Neural progenitor cell (in vitro differentiated cells): ENCODE data around the gene PAPPA2. TPM values are rescaled to one million over a fixed set of nuclear protein-coding genes. Genes with fewer than 3 reads are reported as not detected.

Experiments used
- DNase-seq: peaks from one replicate; pipeline ENCODE4 v3.0.0-alpha.2; 2016; ENCODE audit warnings: low spot score
- H2AFZ ChIP-seq: fragments of 200-600 bp; sonication (generic); replicated peaks from 2 replicates; pipeline ENCODE4 v1.6.1; 2016; ENCODE audit warnings: antibody characterized with exemption
- H3F3A ChIP-seq: fragments of 200-600 bp; sonication (generic); 2 replicates; pipeline ENCODE4 v1.6.1; 2016; ENCODE audit warnings: antibody characterized with exemption, low read depth
- H3K27ac ChIP-seq: fragments of 200-600 bp; sonication (generic); 2 replicates; pipeline ENCODE4 v1.5.1; 2016; ENCODE audit warnings: mild to moderate bottlenecking
- H3K27me3 ChIP-seq: fragments of 200-600 bp; sonication (generic); 2 replicates; pipeline ENCODE4 v1.6.1; 2016; ENCODE audit warnings: mild to moderate bottlenecking, moderate library complexity
- H3K36me3 ChIP-seq: fragments of 200-600 bp; sonication (generic); 2 replicates; pipeline ENCODE4 v1.5.1; 2016
- H3K4me1 ChIP-seq: fragments of 200-600 bp; sonication (generic); 2 replicates; pipeline ENCODE4 v1.6.1; 2016; ENCODE audit warnings: mixed run types
- H3K4me2 ChIP-seq: fragments of 200-600 bp; sonication (generic); 2 replicates; pipeline ENCODE4 v1.6.1; 2016
- H3K4me3 ChIP-seq: fragments of 200-600 bp; sonication (generic); 2 replicates; pipeline ENCODE4 v1.5.1; 2016
- H3K79me2 ChIP-seq: fragments of 200-600 bp; sonication (generic); 2 replicates; pipeline ENCODE4 v1.6.1; 2016; ENCODE audit warnings: low read depth
- H3K9ac ChIP-seq: fragments of 200-600 bp; sonication (generic); 2 replicates; pipeline ENCODE4 v1.6.1; 2016
- H3K9me3 ChIP-seq: fragments of 200-600 bp; sonication (generic); 2 replicates; pipeline ENCODE4 v1.5.1; 2016; ENCODE audit warnings: low read depth
- H4K20me1 ChIP-seq: fragments of 200-600 bp; sonication (generic); 2 replicates; pipeline ENCODE4 v1.6.1; 2016; ENCODE audit warnings: low read depth
- H3K27ac Mint-ChIP-seq: 3 replicates; pipeline ENCODE4 v1.8.0; 2021; ENCODE audit warnings: mixed read lengths
- H3K27me3 Mint-ChIP-seq: 2 replicates; pipeline ENCODE4 v1.8.0; 2022; ENCODE audit warnings: low read depth, mild to moderate bottlenecking, inconsistent platforms, moderate library complexity, mixed read lengths; ENCODE audit not compliant: insufficient read depth
- H3K36me3 Mint-ChIP-seq: 3 replicates; pipeline ENCODE4 v1.8.0; 2021; ENCODE audit warnings: mixed read lengths
- H3K4me1 Mint-ChIP-seq: 3 replicates; pipeline ENCODE4 v1.8.0; 2021; ENCODE audit warnings: mixed read lengths
- H3K4me3 Mint-ChIP-seq: 3 replicates; pipeline ENCODE4 v1.8.0; 2021; ENCODE audit warnings: mild to moderate bottlenecking, moderate library complexity, mixed read lengths
- H3K9me3 Mint-ChIP-seq: 3 replicates; pipeline ENCODE4 v1.8.0; 2020; ENCODE audit warnings: mixed read lengths
- CTCF ChIP-seq: fragments of 200-600 bp; sonication (generic); IDR thresholded peaks from 2 replicates; pipeline ENCODE4 v1.5.1; 2017; ENCODE audit warnings: antibody characterized with exemption, mild to moderate bottlenecking
- EZH2 ChIP-seq: fragments of 200-600 bp; sonication (generic); IDR thresholded peaks from 2 replicates; pipeline ENCODE4 v1.6.1; 2017; ENCODE audit warnings: antibody characterized with exemption, mild to moderate bottlenecking, moderate library complexity
- EZH2phosphoT487 ChIP-seq: fragments of 200-600 bp; sonication (generic); IDR thresholded peaks from 2 replicates; pipeline ENCODE4 v1.6.1; 2017; ENCODE audit warnings: antibody characterized with exemption
- total RNA-seq: library from RNA; depleted of rRNA; stranded (reverse); fragments of >200 nt; gene quantifications from 2 replicates; pipeline ENCODE4 v1.2.3, GENCODE V29; 2015; ENCODE audit warnings: low replicate concordance

The PAPPA2 gene
- total RNA-seq, 1 donor from 2014 or later: 0.17 TPM

- no peak overlapping the region for H3K27ac Mint-ChIP-seq
- H3K4me1 Mint-ChIP-seq: peaks cover 14% of the 10 kb centered on the region
- Histone ChIP-seq H3K4me1 (peaks cover 2% of the 10 kb centered on the region), H3F3A (no peaks in the 10 kb centered on the region), H3K4me2 (no peak overlapping the region), H4K20me1 (no peaks in the 10 kb centered on the region), H3K27me3 (no peaks in the 10 kb centered on the region), H3K9ac (no peak overlapping the region), H3K9me3 (no peaks in the 10 kb centered on the region), H3K79me2 (no peaks in the 10 kb centered on the region), H2AFZ (no peak overlapping the region), H3K27ac (no peak overlapping the region), H3K36me3 (no peaks in the 10 kb centered on the region), H3K4me3 (no peak overlapping the region)
- TF ChIP-seq EZH2phosphoT487: no peak
- TF ChIP-seq CTCF: no peak
- no peak for TF ChIP-seq EZH2
- DNase-seq: no peak
- H3K27me3 Mint-ChIP-seq: peaks cover 2% of the 10 kb centered on the region
- no peaks in the 10 kb centered on the region for H3K9me3 Mint-ChIP-seq
- H3K36me3 Mint-ChIP-seq: no peaks in the 10 kb centered on the region
- H3K4me3 Mint-ChIP-seq: no peak overlapping the region
These were observed 230.8 kb downstream of the PAPPA2 start for GRCh38 chr1:176693697-176694329.

GRCh38 chr1:176694713-176695112, 231.7 kb downstream of the PAPPA2 start:
- H3K27me3 Mint-ChIP-seq: peaks cover 5% of the 10 kb centered on the region
- TF ChIP-seq CTCF (no peak), EZH2phosphoT487 (no peak), EZH2 (no peak)
- Histone ChIP-seq H3K27me3 (no peaks in the 10 kb centered on the region), H4K20me1 (no peaks in the 10 kb centered on the region), H2AFZ (no peak overlapping the region), H3K9me3 (no peaks in the 10 kb centered on the region), H3K27ac (no peak overlapping the region), H3F3A (no peaks in the 10 kb centered on the region), H3K4me3 (no peak overlapping the region), H3K4me1 (peaks cover 2% of the 10 kb centered on the region), H3K36me3 (no peaks in the 10 kb centered on the region), H3K9ac (no peak overlapping the region), H3K79me2 (no peaks in the 10 kb centered on the region), H3K4me2 (no peak overlapping the region)
- no peaks in the 10 kb centered on the region for H3K9me3 Mint-ChIP-seq
- DNase-seq: no peak
- H3K4me3 Mint-ChIP-seq: no peak overlapping the region
- peaks cover 14% of the 10 kb centered on the region for H3K4me1 Mint-ChIP-seq
- H3K36me3 Mint-ChIP-seq: no peaks in the 10 kb centered on the region
- no peak overlapping the region for H3K27ac Mint-ChIP-seq

- no peaks in the 10 kb centered on the region for H3K36me3 ChIP-seq
- no peaks in the 10 kb centered on the region for H3K27me3 ChIP-seq
- H3K27ac Mint-ChIP-seq: no peak overlapping the region
- H4K20me1 ChIP-seq: no peaks in the 10 kb centered on the region
- no peak overlapping the region for H3K4me2 ChIP-seq
- no peak overlapping the region for H3K27ac ChIP-seq
- H3K9me3 ChIP-seq: no peaks in the 10 kb centered on the region
- no peak overlapping the region for H3K4me3 Mint-ChIP-seq
- H3K79me2 ChIP-seq: no peaks in the 10 kb centered on the region
- peaks cover 19% of the 10 kb centered on the region for H3K4me1 Mint-ChIP-seq
- no peak overlapping the region for H3K9ac ChIP-seq
- peak; percentile 33 for DNase-seq
- TF ChIP-seq CTCF (no peak), EZH2phosphoT487 (no peak), EZH2 (no peak)
- no peak overlapping the region for H3K4me3 ChIP-seq
- no peaks in the 10 kb centered on the region for H3F3A ChIP-seq
- H3K27me3 Mint-ChIP-seq: peaks cover 3% of the 10 kb centered on the region
- peak overlapping the region; percentile 50 for H2AFZ ChIP-seq
- peaks cover 4% of the 10 kb centered on the region for H3K4me1 ChIP-seq
- no peaks in the 10 kb centered on the region for H3K36me3 Mint-ChIP-seq
- no peaks in the 10 kb centered on the region for H3K9me3 Mint-ChIP-seq
These were observed 233.1 kb downstream of the PAPPA2 start for GRCh38 chr1:176696109-176696508.
